MM.1S (cell line): ENCODE data around the gene TSPAN9.

Experiments
- EZH2 ChIP-seq: fragments of 300-600 bp; sonication (generic); optimal IDR thresholded peaks from 2 replicates; pipeline ENCODE3; 2017; ENCODE audit warnings: low read depth, mild to moderate bottlenecking, antibody characterized with exemption, low read length, mixed read lengths
- EZH2phosphoT487 ChIP-seq: fragments of 300-600 bp; sonication (generic); IDR thresholded peaks from 2 replicates; pipeline ENCODE4 v1.6.1; 2018; ENCODE audit warnings: antibody characterized with exemption, low read length

DNA sequence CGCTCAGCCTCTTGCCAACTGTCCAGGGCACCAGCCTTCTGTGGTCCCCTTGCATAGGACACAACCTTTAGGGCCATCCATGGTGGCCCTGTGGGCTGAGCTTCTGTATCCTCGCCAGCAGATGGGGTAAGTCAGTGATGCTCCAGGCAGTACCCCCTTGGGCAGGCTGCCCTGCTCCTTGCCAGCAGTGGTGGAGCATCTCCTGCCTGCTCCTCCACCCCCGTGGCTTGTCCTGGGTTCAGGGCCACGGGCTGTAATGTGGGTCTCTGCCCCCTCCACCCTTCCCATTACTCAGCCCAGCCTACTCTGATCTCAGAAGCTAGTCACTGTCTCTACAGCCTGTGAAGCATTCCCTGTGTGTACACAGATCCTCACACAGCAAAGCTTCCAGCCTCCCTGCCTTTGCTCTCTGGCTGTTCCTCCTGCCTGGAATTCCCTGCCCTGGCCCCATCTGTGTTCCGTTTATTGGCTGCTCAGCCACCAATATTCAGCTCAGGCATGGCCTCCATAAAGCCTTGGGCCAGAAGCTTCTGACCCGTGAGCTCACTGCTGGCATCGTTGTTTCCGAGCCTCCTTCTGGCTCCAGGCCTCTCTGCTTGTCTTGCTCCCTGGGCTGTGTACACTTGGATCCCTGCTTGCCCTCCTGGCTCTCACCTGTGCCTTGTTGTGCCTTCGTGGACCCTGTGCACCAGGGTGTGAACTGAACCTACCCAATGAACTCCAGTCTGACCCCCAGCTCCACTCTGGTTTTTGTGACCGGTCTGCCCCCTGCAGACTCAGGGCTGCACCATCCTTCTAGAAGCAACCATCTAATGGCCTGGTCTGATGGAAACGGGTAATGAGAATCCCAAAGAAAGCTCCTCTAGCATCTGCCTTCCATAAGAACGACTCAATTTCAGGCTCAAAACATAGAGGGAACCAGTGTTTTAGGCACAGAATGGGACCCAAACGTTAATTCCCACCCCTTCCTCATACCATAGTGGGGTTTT, 236.8 kb downstream of the TSPAN9 start:
- no peak for TF ChIP-seq EZH2phosphoT487
- no peak for TF ChIP-seq EZH2
